ENCODE data around the gene ALDH1A2.

ALDH1A2 gene

DNA sequence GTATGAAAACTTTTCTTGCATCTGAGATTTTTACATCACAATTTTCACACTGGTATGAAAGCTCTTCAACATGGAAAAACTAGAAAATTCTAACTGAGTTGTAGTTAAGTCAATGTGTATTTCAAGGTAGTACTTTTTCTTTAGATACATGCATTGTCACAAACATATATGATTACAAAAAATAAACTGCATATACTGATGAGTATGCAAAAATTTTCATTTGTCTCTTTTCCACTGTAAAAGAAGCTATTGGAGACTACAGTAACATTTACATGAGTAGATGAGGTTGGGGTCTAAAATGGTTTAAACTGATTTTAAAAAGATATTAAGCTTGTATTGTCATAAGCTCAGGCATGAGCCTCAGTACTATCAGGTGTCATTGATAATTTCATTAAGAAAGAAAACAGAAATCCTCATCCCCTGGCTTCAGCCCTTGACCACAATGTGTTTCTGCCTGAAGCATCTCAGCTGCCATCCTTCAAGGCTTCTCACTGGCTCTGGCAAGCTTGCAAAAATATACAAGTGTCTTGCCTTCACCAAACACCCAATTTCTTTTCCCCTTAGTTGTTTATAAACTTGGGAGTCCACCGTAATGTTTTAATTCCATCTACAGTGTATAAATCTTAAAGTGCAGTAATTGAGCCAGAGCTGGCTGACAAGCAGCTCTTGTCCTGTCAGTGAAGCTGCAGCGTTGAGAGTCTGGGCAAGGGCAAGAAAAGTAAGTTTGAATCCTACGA, 71.9 kb downstream of the ALDH1A2 start:
- Histone ChIP-seq H3K4me1 (ENCODE audit: control insufficient read depth, insufficient read depth, low read length) (no peaks in the 10 kb centered on the region), H3K9me3 (ENCODE audit: control insufficient read depth, insufficient read depth, low read depth, low read length) (no peaks in the 10 kb centered on the region), H3K4me3 (ENCODE audit: low read depth, low read length) (no peak overlapping the region), H3K36me3 (ENCODE audit: control insufficient read depth in 2 of 2, insufficient read depth in 1 of 2, low read length in 2 of 2) (peaks cover 0 to 12% of the 10 kb centered on the region in 2 experiments; a peak in 2 of 3 replicates), H3K27ac (ENCODE audit: extremely low read depth, low read depth, low read length) (no peak overlapping the region)
- TF ChIP-seq, protein P1, sequence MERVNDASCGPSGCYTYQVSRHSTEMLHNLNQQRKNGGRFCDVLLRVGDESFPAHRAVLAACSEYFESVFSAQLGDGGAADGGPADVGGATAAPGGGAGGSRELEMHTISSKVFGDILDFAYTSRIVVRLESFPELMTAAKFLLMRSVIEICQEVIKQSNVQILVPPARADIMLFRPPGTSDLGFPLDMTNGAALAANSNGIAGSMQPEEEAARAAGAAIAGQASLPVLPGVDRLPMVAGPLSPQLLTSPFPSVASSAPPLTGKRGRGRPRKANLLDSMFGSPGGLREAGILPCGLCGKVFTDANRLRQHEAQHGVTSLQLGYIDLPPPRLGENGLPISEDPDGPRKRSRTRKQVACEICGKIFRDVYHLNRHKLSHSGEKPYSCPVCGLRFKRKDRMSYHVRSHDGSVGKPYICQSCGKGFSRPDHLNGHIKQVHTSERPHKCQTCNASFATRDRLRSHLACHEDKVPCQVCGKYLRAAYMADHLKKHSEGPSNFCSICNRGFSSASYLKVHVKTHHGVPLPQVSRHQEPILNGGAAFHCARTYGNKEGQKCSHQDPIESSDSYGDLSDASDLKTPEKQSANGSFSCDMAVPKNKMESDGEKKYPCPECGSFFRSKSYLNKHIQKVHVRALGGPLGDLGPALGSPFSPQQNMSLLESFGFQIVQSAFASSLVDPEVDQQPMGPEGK (tag by site-specific recombination; IDR thresholded peaks at IDR 0.05) = no peak
- TF ChIP-seq ZNF239 (tag by site-specific recombination; IDR thresholded peaks at IDR 0.05) (no peak), ZNF248 (tag by site-specific recombination; IDR thresholded peaks at IDR 0.05) (no peak), ZNF174 (tag by site-specific recombination; IDR thresholded peaks at IDR 0.05) (no peak), ZBTB1 (tag by site-specific recombination; IDR thresholded peaks at IDR 0.05) (no peak), GLI2 (tag by site-specific recombination; IDR thresholded peaks at IDR 0.05; ENCODE audit: borderline replicate concordance, low read depth) (no peak), OVOL3 (tag by site-specific recombination; IDR thresholded peaks at IDR 0.05) (no peak), ZNF114 (tag by site-specific recombination; IDR thresholded peaks at IDR 0.05) (no peak), SCRT2 (tag by site-specific recombination; IDR thresholded peaks at IDR 0.05) (no peak), ZBTB21 (tag by site-specific recombination; IDR thresholded peaks at IDR 0.05) (no peak), ZFP69B (tag by site-specific recombination; IDR thresholded peaks at IDR 0.05) (no peak), ZNF585B (tag by site-specific recombination; IDR thresholded peaks at IDR 0.05) (no peak), ZNF416 (tag by site-specific recombination; IDR thresholded peaks at IDR 0.05) (no peak), ZNF426 (tag by site-specific recombination; IDR thresholded peaks at IDR 0.05) (no peak), REPIN1 (tag by site-specific recombination; IDR thresholded peaks at IDR 0.05; ENCODE audit: low read depth) (no peak), ZFP3 (tag by site-specific recombination; IDR thresholded peaks at IDR 0.05; ENCODE audit: low read depth) (no peak), ZNF214 (tag by site-specific recombination; IDR thresholded peaks at IDR 0.05; ENCODE audit: borderline replicate concordance) (no peak), ZNF423 (tag by site-specific recombination; IDR thresholded peaks at IDR 0.05) (no peak), RBAK (tag by site-specific recombination; IDR thresholded peaks at IDR 0.05) (no peak)
- TF ChIP-seq, protein P2, sequence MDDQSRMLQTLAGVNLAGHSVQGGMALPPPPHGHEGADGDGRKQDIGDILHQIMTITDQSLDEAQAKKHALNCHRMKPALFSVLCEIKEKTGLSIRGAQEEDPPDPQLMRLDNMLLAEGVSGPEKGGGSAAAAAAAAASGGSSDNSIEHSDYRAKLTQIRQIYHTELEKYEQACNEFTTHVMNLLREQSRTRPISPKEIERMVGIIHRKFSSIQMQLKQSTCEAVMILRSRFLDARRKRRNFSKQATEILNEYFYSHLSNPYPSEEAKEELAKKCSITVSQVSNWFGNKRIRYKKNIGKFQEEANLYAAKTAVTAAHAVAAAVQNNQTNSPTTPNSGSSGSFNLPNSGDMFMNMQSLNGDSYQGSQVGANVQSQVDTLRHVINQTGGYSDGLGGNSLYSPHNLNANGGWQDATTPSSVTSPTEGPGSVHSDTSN (CRISPR knock-in tag; IDR thresholded peaks at IDR 0.05) = no peak
- ChIA-PET POLR2A (no interaction called here), CTCF (interaction anchor here (0.6 to 0.7 kb wide), 2 partner anchors 132 to 243 kb away, joined by 3 read pairs; no protein-coding TSS in a partner anchor)

DNA sequence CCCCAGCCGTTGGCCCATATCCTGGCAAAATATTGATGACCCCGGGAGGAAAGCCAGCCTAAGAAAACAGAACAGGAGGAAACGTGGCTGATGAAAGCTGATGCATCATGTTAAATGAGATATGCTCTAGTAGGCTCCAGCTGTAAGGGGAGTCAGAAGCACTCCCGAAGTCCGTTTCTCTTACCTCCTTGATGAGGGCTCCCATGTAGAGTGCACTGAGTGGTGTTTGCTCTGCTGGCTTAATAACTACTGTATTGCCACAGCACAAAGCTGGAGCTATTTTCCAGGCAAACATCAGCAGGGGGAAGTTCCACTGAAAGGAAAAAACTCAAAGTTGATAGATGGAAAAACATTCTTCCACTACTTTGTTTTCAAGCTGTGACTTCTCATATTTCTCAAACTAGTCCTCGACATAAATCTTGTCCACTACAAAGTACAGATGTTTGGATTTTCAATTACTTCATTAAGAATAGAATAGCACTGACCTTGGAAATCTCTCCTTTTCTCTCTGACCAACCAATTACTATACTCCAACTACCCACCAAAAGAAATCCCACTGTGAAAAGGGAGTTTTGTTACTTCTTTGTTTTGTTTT, 72.7 kb downstream of the ALDH1A2 start:
- ChIA-PET POLR2A (no interaction called here), CTCF (interaction anchor here (0.6 to 0.7 kb wide), 2 partner anchors 132 to 242 kb away, joined by 3 read pairs; no protein-coding TSS in a partner anchor)
- H3K4me3 ChIP-seq (ENCODE audit: low read depth, low read length) = no peak overlapping the region
- no peaks in the 10 kb centered on the region for H3K4me1 ChIP-seq (ENCODE audit: control insufficient read depth, insufficient read depth, low read length)
- H3K36me3 ChIP-seq (ENCODE audit: control insufficient read depth in 2 of 2, insufficient read depth in 1 of 2, low read length in 2 of 2) = peaks cover 0 to 12% of the 10 kb centered on the region in 2 experiments; a peak in 2 of 3 replicates
- no peak overlapping the region for H3K27ac ChIP-seq (ENCODE audit: extremely low read depth, low read depth, low read length)
- H3K9me3 ChIP-seq (ENCODE audit: control insufficient read depth, insufficient read depth, low read depth, low read length) = no peaks in the 10 kb centered on the region
- TF ChIP-seq ZNF707 (tag by site-specific recombination; IDR thresholded peaks at IDR 0.05) (no peak), ZNF701 (tag by site-specific recombination; IDR thresholded peaks at IDR 0.05) (no peak), SALL2 (tag by site-specific recombination; IDR thresholded peaks at IDR 0.05; ENCODE audit: borderline replicate concordance) (no peak), HOXA7 (CRISPR knock-in tag; IDR thresholded peaks at IDR 0.05; ENCODE audit: borderline replicate concordance) (no peak), ZNF16 (tag by site-specific recombination; IDR thresholded peaks at IDR 0.05; ENCODE audit: low read depth) (no peak)
- TF ChIP-seq, protein P3, sequence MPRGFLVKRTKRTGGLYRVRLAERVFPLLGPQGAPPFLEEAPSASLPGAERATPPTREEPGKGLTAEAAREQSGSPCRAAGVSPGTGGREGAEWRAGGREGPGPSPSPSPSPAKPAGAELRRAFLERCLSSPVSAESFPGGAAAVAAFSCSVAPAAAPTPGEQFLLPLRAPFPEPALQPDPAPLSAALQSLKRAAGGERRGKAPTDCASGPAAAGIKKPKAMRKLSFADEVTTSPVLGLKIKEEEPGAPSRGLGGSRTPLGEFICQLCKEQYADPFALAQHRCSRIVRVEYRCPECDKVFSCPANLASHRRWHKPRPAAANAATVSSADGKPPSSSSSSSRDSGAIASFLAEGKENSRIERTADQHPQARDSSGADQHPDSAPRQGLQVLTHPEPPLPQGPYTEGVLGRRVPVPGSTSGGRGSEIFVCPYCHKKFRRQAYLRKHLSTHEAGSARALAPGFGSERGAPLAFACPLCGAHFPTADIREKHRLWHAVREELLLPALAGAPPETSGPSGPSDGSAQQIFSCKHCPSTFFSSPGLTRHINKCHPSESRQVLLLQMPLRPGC (tag by site-specific recombination; IDR thresholded peaks at IDR 0.05) = no peak
- TF ChIP-seq, protein P4, sequence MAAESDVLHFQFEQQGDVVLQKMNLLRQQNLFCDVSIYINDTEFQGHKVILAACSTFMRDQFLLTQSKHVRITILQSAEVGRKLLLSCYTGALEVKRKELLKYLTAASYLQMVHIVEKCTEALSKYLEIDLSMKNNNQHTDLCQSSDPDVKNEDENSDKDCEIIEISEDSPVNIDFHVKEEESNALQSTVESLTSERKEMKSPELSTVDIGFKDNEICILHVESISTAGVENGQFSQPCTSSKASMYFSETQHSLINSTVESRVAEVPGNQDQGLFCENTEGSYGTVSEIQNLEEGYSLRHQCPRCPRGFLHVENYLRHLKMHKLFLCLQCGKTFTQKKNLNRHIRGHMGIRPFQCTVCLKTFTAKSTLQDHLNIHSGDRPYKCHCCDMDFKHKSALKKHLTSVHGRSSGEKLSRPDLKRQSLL (tag by site-specific recombination; IDR thresholded peaks at IDR 0.05) = no peak
- TF ChIP-seq, protein P5, sequence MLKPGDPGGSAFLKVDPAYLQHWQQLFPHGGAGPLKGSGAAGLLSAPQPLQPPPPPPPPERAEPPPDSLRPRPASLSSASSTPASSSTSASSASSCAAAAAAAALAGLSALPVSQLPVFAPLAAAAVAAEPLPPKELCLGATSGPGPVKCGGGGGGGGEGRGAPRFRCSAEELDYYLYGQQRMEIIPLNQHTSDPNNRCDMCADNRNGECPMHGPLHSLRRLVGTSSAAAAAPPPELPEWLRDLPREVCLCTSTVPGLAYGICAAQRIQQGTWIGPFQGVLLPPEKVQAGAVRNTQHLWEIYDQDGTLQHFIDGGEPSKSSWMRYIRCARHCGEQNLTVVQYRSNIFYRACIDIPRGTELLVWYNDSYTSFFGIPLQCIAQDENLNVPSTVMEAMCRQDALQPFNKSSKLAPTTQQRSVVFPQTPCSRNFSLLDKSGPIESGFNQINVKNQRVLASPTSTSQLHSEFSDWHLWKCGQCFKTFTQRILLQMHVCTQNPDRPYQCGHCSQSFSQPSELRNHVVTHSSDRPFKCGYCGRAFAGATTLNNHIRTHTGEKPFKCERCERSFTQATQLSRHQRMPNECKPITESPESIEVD (tag by site-specific recombination; IDR thresholded peaks at IDR 0.05) = peak; percentile 57; the same call in 1 of the 2 replicates
